HEK293 (cell line): ENCODE results near the gene CDK6.

ENCODE experiments used
- CTCF ChIA-PET: fragments of 350-600 bp; formaldehyde crosslinking; extraction: SDS; loops from one replicate; lab custom pipeline; 2021; ENCODE audit warnings: antibody characterized with exemption; lab: Yijun Ruan, JAX
- POLR2A ChIA-PET: fragments of 300-600 bp; formaldehyde crosslinking; extraction: SDS; loops from one replicate; lab custom pipeline; 2020; ENCODE audit warnings: antibody characterized with exemption, inconsistent platforms; lab: Yijun Ruan, JAX
- H3K27ac ChIP-seq: fragments of 200-500 bp; sonication (Bioruptor generic); 2 replicates; pipeline ENCODE4 v1.5.1; 2014; ENCODE audit warnings: low read depth, low read length, control low read depth, inconsistent platforms; ENCODE audit errors: extremely low read depth
- H3K36me3 ChIP-seq, 2 experiments: fragments of 200-500 bp in 1 of 2; sonication (Bioruptor generic) in 1 of 2; 1 replicate in 1 of 2; 2 replicates in 1 of 2; pipeline ENCODE4 v1.5.1; 2014 to 2017; ENCODE audit warnings: inconsistent platforms in 2 of 2, low read length in 2 of 2; ENCODE audit not compliant: control insufficient read depth in 2 of 2, insufficient read depth in 1 of 2
- H3K4me1 ChIP-seq: fragments of 200-500 bp; sonication (Bioruptor generic); 2 replicates; pipeline ENCODE4 v1.5.1; 2014; ENCODE audit warnings: mild to moderate bottlenecking, low read length, inconsistent platforms; ENCODE audit not compliant: control insufficient read depth, insufficient read depth
- H3K4me3 ChIP-seq: 2 replicates; pipeline ENCODE4 v1.5.1; 2011; ENCODE audit warnings: low read depth, mild to moderate bottlenecking, control low read depth, low read length, moderate library complexity
- H3K9me3 ChIP-seq: fragments of 200-500 bp; sonication (Bioruptor generic); 2 replicates; pipeline ENCODE4 v1.5.1; 2014; ENCODE audit warnings: low read depth, low read length, inconsistent platforms; ENCODE audit not compliant: control insufficient read depth, insufficient read depth
- FEZF1 ChIP-seq: fragments of 450-650 bp; formaldehyde crosslinking; IDR thresholded peaks from 2 replicates; pipeline ENCODE4 v1.5.1; 2016; ENCODE audit warnings: missing biosample characterization, missing genetic modification characterization
- HOXC10 ChIP-seq: sonication (generic); formaldehyde crosslinking; IDR thresholded peaks from 2 replicates; pipeline ENCODE4 v1.8.1; 2023; ENCODE audit warnings: mild to moderate bottlenecking, missing genetic modification reagents
- KLF7 ChIP-seq: fragments of 450-650 bp; formaldehyde crosslinking; IDR thresholded peaks from 2 replicates; pipeline ENCODE4 v1.5.1; 2016; ENCODE audit warnings: missing biosample characterization, missing genetic modification characterization, borderline replicate concordance
- SCRT2 ChIP-seq: fragments of 450-650 bp; formaldehyde crosslinking; IDR thresholded peaks from 2 replicates; pipeline ENCODE4 v1.5.1; 2016; ENCODE audit warnings: missing biosample characterization, missing genetic modification characterization
- SP2 ChIP-seq: fragments of 450-650 bp; formaldehyde crosslinking; IDR thresholded peaks from 2 replicates; pipeline ENCODE4 v1.5.1; 2016; ENCODE audit warnings: missing biosample characterization, missing genetic modification characterization
- ZBTB17 ChIP-seq: fragments of 450-650 bp; formaldehyde crosslinking; IDR thresholded peaks from 2 replicates; pipeline ENCODE4 v1.5.1; 2016; ENCODE audit warnings: missing biosample characterization, missing genetic modification characterization
- ZBTB8A ChIP-seq: fragments of 450-650 bp; formaldehyde crosslinking; IDR thresholded peaks from 2 replicates; pipeline ENCODE4 v1.5.1; 2016; ENCODE audit warnings: missing biosample characterization, missing genetic modification characterization
- ZNF239 ChIP-seq: fragments of 450-650 bp; formaldehyde crosslinking; IDR thresholded peaks from 2 replicates; pipeline ENCODE4 v1.5.1; 2016; ENCODE audit warnings: missing biosample characterization, missing genetic modification characterization
- ZNF391 ChIP-seq: fragments of 450-650 bp; formaldehyde crosslinking; IDR thresholded peaks from 2 replicates; pipeline ENCODE4 v1.5.1; 2016; ENCODE audit warnings: low read depth, missing biosample characterization, missing genetic modification characterization, borderline replicate concordance
- ZNF394 ChIP-seq: fragments of 450-650 bp; formaldehyde crosslinking; IDR thresholded peaks from 2 replicates; pipeline ENCODE4 v1.5.1; 2016; ENCODE audit warnings: missing biosample characterization, missing genetic modification characterization, mild to moderate bottlenecking, moderate library complexity, borderline replicate concordance
- ZNF701 ChIP-seq: fragments of 450-650 bp; formaldehyde crosslinking; IDR thresholded peaks from 2 replicates; pipeline ENCODE4 v1.5.1; 2016; ENCODE audit warnings: missing biosample characterization, missing genetic modification characterization
- ZNF791 ChIP-seq: fragments of 450-650 bp; formaldehyde crosslinking; IDR thresholded peaks from 2 replicates; pipeline ENCODE4 v1.5.1; 2016; ENCODE audit warnings: missing biosample characterization, missing genetic modification characterization
- TF ChIP-seq, protein P1 (sequence below): fragments of 450-650 bp; formaldehyde crosslinking; IDR thresholded peaks from 2 replicates; pipeline ENCODE4 v1.5.1; 2016; ENCODE audit warnings: missing biosample characterization, missing genetic modification characterization, borderline replicate concordance
- TF ChIP-seq, protein P2 (sequence below): fragments of 450-650 bp; formaldehyde crosslinking; IDR thresholded peaks from 2 replicates; pipeline ENCODE4 v1.5.1; 2017; ENCODE audit warnings: missing biosample characterization, mild to moderate bottlenecking, missing genetic modification characterization, moderate library complexity
- TF ChIP-seq, protein P3 (sequence below): fragments of 450-650 bp; formaldehyde crosslinking; IDR thresholded peaks from 2 replicates; pipeline ENCODE4 v1.5.1; 2016; ENCODE audit warnings: missing biosample characterization, missing genetic modification characterization
- TF ChIP-seq, protein P4 (sequence below): fragments of 450-650 bp; formaldehyde crosslinking; IDR thresholded peaks from 2 replicates; pipeline ENCODE4 v1.5.1; 2016; ENCODE audit warnings: missing biosample characterization, missing genetic modification characterization, borderline replicate concordance
- TF ChIP-seq, protein P5 (sequence below): fragments of 450-650 bp; IDR thresholded peaks from 2 replicates; pipeline ENCODE4 v1.5.1; 2018; ENCODE audit warnings: missing biosample characterization, missing genetic modification characterization
- TF ChIP-seq, protein P6 (sequence below): fragments of 450-650 bp; formaldehyde crosslinking; IDR thresholded peaks from 2 replicates; pipeline ENCODE4 v1.5.1; 2016; ENCODE audit warnings: missing biosample characterization, missing genetic modification characterization

CDK6 gene

DNA sequence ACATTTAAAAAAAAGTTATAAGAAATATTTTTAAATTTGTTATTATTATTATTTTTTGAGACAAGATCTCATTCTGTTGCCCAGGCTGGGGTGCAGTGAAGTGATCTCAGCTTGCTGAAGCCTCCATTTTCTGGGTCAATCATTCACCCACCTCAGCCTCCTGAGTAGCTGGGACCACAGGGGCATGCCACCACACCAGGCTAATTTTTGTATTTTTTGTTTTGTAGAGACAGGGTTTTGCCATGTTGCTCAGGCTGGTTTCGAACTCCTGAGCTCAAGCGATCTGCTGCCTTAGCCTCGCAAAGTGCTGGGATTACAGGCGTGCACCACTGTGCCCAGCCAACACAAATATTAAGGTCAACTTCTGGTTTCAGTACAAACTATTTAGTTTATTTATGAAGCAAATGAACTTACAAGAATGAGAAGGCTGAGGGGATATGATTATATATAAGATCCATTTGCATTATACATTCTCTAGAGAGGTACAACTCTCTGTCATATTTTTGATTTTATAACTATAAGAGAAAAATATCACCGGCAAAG lies 200.3 kb downstream of the CDK6 start:
- Histone ChIP-seq H3K9me3 (no peaks in the 10 kb centered on the region), H3K4me1 (peaks cover 23% of the 10 kb centered on the region), H3K36me3 (no peaks in the 10 kb centered on the region), H3K4me3 (no peak overlapping the region), H3K27ac (no peak overlapping the region)
- TF ChIP-seq SCRT2 (tag by site-specific recombination) (no peak), ZNF394 (no peak)
- CTCF ChIA-PET, result interaction anchor here (0.7 to 1.7 kb wide), 2 partner anchors 197 to 329 kb away, joined by 4 to 6 read pairs; no protein-coding TSS in a partner anchor
- POLR2A ChIA-PET, result no interaction called here

DNA sequence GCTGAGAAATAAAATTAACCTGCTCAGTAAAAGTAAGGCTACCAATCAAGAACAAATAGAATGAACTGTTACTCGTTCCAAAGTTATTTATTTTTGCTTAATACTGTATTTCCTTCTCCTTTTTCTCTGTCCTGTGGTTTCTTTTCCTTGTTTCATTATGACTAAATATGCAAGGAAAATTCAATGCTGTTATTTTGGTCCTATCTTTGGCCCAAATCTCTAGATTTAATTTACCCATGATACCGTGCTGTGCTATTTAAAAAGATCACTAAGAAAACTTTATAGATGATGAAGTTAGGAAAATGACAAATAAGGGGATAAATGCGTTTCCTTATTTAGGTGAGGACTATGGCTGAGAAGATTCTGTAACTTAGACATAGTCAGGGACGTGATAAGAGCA lies 200.8 kb downstream of the CDK6 start:
- no peak overlapping the region for H3K27ac ChIP-seq
- no peaks in the 10 kb centered on the region for H3K36me3 ChIP-seq
- H3K4me3 ChIP-seq, result no peak overlapping the region
- TF ChIP-seq, protein P1, sequence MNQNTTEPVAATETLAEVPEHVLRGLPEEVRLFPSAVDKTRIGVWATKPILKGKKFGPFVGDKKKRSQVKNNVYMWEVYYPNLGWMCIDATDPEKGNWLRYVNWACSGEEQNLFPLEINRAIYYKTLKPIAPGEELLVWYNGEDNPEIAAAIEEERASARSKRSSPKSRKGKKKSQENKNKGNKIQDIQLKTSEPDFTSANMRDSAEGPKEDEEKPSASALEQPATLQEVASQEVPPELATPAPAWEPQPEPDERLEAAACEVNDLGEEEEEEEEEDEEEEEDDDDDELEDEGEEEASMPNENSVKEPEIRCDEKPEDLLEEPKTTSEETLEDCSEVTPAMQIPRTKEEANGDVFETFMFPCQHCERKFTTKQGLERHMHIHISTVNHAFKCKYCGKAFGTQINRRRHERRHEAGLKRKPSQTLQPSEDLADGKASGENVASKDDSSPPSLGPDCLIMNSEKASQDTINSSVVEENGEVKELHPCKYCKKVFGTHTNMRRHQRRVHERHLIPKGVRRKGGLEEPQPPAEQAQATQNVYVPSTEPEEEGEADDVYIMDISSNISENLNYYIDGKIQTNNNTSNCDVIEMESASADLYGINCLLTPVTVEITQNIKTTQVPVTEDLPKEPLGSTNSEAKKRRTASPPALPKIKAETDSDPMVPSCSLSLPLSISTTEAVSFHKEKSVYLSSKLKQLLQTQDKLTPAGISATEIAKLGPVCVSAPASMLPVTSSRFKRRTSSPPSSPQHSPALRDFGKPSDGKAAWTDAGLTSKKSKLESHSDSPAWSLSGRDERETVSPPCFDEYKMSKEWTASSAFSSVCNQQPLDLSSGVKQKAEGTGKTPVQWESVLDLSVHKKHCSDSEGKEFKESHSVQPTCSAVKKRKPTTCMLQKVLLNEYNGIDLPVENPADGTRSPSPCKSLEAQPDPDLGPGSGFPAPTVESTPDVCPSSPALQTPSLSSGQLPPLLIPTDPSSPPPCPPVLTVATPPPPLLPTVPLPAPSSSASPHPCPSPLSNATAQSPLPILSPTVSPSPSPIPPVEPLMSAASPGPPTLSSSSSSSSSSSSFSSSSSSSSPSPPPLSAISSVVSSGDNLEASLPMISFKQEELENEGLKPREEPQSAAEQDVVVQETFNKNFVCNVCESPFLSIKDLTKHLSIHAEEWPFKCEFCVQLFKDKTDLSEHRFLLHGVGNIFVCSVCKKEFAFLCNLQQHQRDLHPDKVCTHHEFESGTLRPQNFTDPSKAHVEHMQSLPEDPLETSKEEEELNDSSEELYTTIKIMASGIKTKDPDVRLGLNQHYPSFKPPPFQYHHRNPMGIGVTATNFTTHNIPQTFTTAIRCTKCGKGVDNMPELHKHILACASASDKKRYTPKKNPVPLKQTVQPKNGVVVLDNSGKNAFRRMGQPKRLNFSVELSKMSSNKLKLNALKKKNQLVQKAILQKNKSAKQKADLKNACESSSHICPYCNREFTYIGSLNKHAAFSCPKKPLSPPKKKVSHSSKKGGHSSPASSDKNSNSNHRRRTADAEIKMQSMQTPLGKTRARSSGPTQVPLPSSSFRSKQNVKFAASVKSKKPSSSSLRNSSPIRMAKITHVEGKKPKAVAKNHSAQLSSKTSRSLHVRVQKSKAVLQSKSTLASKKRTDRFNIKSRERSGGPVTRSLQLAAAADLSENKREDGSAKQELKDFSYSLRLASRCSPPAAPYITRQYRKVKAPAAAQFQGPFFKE (tag by site-specific recombination), result no peak
- TF ChIP-seq, protein P2, sequence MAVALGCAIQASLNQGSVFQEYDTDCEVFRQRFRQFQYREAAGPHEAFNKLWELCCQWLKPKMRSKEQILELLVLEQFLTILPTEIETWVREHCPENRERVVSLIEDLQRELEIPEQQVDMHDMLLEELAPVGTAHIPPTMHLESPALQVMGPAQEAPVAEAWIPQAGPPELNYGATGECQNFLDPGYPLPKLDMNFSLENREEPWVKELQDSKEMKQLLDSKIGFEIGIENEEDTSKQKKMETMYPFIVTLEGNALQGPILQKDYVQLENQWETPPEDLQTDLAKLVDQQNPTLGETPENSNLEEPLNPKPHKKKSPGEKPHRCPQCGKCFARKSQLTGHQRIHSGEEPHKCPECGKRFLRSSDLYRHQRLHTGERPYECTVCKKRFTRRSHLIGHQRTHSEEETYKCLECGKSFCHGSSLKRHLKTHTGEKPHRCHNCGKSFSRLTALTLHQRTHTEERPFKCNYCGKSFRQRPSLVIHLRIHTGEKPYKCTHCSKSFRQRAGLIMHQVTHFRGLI (tag by site-specific recombination), result no peak
- TF ChIP-seq, protein P3, sequence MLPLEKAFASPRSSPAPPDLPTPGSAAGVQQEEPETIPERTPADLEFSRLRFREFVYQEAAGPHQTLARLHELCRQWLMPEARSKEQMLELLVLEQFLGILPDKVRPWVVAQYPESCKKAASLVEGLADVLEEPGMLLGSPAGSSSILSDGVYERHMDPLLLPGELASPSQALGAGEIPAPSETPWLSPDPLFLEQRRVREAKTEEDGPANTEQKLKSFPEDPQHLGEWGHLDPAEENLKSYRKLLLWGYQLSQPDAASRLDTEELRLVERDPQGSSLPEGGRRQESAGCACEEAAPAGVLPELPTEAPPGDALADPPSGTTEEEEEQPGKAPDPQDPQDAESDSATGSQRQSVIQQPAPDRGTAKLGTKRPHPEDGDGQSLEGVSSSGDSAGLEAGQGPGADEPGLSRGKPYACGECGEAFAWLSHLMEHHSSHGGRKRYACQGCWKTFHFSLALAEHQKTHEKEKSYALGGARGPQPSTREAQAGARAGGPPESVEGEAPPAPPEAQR (tag by site-specific recombination), result no peak
- TF ChIP-seq, protein P4, sequence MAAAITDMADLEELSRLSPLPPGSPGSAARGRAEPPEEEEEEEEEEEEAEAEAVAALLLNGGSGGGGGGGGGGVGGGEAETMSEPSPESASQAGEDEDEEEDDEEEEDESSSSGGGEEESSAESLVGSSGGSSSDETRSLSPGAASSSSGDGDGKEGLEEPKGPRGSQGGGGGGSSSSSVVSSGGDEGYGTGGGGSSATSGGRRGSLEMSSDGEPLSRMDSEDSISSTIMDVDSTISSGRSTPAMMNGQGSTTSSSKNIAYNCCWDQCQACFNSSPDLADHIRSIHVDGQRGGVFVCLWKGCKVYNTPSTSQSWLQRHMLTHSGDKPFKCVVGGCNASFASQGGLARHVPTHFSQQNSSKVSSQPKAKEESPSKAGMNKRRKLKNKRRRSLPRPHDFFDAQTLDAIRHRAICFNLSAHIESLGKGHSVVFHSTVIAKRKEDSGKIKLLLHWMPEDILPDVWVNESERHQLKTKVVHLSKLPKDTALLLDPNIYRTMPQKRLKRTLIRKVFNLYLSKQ, result no peak
- no peak for TF ChIP-seq ZNF791
- no peak for TF ChIP-seq ZNF391 (tag by site-specific recombination)
- no peak for TF ChIP-seq ZNF701 (tag by site-specific recombination)
- no peak for TF ChIP-seq ZBTB8A (tag by site-specific recombination)
- no peak for TF ChIP-seq FEZF1
- TF ChIP-seq SP2 (tag by site-specific recombination), result no peak
- TF ChIP-seq, protein P5, sequence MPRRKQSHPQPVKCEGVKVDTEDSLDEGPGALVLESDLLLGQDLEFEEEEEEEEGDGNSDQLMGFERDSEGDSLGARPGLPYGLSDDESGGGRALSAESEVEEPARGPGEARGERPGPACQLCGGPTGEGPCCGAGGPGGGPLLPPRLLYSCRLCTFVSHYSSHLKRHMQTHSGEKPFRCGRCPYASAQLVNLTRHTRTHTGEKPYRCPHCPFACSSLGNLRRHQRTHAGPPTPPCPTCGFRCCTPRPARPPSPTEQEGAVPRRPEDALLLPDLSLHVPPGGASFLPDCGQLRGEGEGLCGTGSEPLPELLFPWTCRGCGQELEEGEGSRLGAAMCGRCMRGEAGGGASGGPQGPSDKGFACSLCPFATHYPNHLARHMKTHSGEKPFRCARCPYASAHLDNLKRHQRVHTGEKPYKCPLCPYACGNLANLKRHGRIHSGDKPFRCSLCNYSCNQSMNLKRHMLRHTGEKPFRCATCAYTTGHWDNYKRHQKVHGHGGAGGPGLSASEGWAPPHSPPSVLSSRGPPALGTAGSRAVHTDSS (tag by site-specific recombination), result no peak
- TF ChIP-seq ZNF239 (tag by site-specific recombination), result no peak
- no peak for TF ChIP-seq ZBTB17 (tag by site-specific recombination)
- no peak for TF ChIP-seq KLF7
- TF ChIP-seq, protein P6, sequence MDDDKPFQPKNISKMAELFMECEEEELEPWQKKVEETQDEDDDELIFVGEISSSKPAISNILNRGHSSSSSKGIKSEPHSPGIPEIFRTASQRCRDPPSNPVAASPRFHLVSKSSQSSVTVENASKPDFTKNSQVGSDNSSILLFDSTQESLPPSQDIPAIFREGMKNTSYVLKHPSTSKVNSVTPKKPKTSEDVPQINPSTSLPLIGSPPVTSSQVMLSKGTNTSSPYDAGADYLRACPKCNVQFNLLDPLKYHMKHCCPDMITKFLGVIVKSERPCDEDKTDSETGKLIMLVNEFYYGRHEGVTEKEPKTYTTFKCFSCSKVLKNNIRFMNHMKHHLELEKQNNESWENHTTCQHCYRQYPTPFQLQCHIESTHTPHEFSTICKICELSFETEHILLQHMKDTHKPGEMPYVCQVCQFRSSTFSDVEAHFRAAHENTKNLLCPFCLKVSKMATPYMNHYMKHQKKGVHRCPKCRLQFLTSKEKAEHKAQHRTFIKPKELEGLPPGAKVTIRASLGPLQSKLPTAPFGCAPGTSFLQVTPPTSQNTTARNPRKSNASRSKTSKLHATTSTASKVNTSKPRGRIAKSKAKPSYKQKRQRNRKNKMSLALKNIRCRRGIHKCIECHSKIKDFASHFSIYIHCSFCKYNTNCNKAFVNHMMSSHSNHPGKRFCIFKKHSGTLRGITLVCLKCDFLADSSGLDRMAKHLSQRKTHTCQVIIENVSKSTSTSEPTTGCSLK (tag by site-specific recombination), result no peak
- TF ChIP-seq HOXC10 (CRISPR knock-in tag), result no peak
- CTCF ChIA-PET, result interaction anchor here (0.7 to 1.7 kb wide), 2 partner anchors 197 to 329 kb away, joined by 4 to 6 read pairs; no protein-coding TSS in a partner anchor
- H3K9me3 ChIP-seq, result no peaks in the 10 kb centered on the region
- H3K4me1 ChIP-seq, result peaks cover 23% of the 10 kb centered on the region
- POLR2A ChIA-PET, result no interaction called here
